ENCODE measurements around the gene LIM2.

Gene LIM2

GRCh38 chr19:51382004-51382403 lies 5.8 kb downstream of the LIM2 start:
- TF ChIP-seq CTCF (IDR thresholded peaks at IDR 0.05; ENCODE audit: insufficient read depth, low read depth, low read length, missing control alignments): no peak
- no peak overlapping the region for H3K4me3 ChIP-seq (ENCODE audit: low read depth, low read length)
- DNase-seq (ENCODE audit: low read depth): no peak

GRCh38 chr19:51380379-51380778 lies 7.4 kb downstream of the LIM2 start:
- no peak for TF ChIP-seq CTCF (IDR thresholded peaks at IDR 0.05; ENCODE audit: insufficient read depth, low read depth, low read length, missing control alignments)
- no peak overlapping the region for H3K4me3 ChIP-seq (ENCODE audit: low read depth, low read length)
- DNase-seq (ENCODE audit: low read depth): no peak

GRCh38 chr19:51377422-51377821 lies 10.4 kb downstream of the LIM2 start:
- DNase-seq (ENCODE audit: low read depth): no peak
- TF ChIP-seq CTCF (IDR thresholded peaks at IDR 0.05; ENCODE audit: insufficient read depth, low read depth, low read length, missing control alignments): no peak
- H3K4me3 ChIP-seq (ENCODE audit: low read depth, low read length): no peak overlapping the region

GRCh38 chr19:51375504-51376221 lies 12.1 kb downstream of the LIM2 start:
- TF ChIP-seq CTCF (IDR thresholded peaks at IDR 0.05; ENCODE audit: insufficient read depth, low read depth, low read length, missing control alignments): no peak
- DNase-seq (ENCODE audit: low read depth): peak; percentile 81
- no peak overlapping the region for H3K4me3 ChIP-seq (ENCODE audit: low read depth, low read length)

- peak within 1 kb of the TSS; percentile 24 for H3K4me3 ChIP-seq (ENCODE audit: low read depth, low read length)
- peak; percentile 80 for DNase-seq (ENCODE audit: low read depth)
- no peak for TF ChIP-seq CTCF (IDR thresholded peaks at IDR 0.05; ENCODE audit: insufficient read depth, low read depth, low read length, missing control alignments)
These were observed 14.9 kb downstream of the LIM2 start, which contains the start of gene NKG7 for GRCh38 chr19:51372649-51373504. Gene NKG7 (minus strand): TSS chr19:51372654. CDS start chr19:51372535, 119 bp downstream.

- no peak for TF ChIP-seq CTCF (IDR thresholded peaks at IDR 0.05; ENCODE audit: insufficient read depth, low read depth, low read length, missing control alignments)
- peak overlapping the region; percentile 24 for H3K4me3 ChIP-seq (ENCODE audit: low read depth, low read length)
These were observed 15.6 kb downstream of the LIM2 start for GRCh38 chr19:51372021-51372648.

More at GRCh38 chr19:51372021-51372648, 15.6 kb downstream of the LIM2 start:
- DNase-seq (ENCODE audit: low read depth): no peak

All from GM12865 (cell line).